NCI-H1105 treated with DMSO at 0.1 percent for 48 hours (cell line): ENCODE data around the gene TMEM132C.

Experiments
- DNase-seq: peaks from one replicate; lab custom pipeline; 2025; lab: John Stamatoyannopoulos, UW

The TMEM132C gene

GRCh38 chr12:128415036-128415560 lies 148.1 kb downstream of the TMEM132C start:
- no peak for DNase-seq

DNA sequence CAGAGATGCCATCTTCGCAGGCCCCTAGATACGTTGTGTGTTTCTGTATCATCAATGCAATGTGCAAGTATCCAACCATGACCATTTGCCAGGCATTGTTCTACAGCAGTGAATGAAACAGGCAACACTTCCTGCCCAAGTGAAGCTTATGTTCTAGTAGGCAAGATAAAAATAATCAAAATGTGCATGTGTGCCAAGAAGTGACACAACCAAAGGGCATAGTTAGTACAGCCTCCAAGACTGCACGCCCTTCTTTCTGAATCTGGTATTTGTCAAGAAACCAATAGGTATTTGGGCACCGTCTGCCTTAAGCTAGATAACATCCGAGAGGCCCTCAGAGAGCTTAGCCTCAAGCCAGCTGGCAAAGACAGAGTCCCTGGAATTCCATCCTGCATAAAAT lies 152.0 kb downstream of the TMEM132C start:
- no peak for DNase-seq

DNA sequence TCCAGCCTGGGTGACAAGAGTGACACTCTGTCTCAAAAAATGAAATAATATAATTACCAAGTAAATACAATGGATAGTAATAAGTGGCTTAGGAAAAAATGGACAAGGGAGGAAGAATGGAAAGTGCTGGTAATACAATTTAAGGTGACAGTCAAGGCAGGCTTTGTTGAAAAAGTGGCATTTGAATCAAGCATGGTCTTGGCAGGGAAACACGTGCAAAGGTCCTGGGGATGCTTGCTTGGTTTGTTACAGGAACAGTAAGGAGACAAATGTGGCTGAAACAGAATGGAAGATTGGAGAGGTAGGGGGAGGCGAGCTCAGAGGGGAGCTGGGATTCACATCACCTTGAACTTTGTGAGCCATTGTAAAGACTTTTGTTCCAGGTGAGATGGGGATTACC lies 153.2 kb downstream of the TMEM132C start:
- DNase-seq, result no peak

DNA sequence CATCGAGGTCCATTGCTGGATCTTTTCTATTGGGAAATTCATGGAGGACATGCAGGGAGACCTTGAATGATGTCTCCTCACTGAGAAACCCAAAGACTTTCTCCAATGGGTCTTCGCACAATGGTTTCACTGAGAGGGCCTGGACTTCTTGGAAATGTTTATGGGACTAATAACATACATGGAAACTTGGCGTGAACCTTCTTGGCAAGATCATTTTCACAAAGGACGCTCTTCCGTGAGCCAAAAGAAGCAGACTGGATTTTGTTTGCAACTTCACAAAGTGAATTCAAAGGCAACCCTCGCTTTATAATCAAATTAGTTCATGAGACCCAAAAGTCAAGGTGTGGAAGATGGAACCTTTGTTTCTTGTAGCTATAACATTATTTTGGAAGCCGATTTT lies 154.4 kb downstream of the TMEM132C start:
- DNase-seq, result no peak

- DNase-seq, result no peak
Measured at GRCh38 chr12:128423205-128423604, 156.2 kb downstream of the TMEM132C start.

- DNase-seq, result no peak
Measured at GRCh38 chr12:128424931-128425431, 158.0 kb downstream of the TMEM132C start.

DNA sequence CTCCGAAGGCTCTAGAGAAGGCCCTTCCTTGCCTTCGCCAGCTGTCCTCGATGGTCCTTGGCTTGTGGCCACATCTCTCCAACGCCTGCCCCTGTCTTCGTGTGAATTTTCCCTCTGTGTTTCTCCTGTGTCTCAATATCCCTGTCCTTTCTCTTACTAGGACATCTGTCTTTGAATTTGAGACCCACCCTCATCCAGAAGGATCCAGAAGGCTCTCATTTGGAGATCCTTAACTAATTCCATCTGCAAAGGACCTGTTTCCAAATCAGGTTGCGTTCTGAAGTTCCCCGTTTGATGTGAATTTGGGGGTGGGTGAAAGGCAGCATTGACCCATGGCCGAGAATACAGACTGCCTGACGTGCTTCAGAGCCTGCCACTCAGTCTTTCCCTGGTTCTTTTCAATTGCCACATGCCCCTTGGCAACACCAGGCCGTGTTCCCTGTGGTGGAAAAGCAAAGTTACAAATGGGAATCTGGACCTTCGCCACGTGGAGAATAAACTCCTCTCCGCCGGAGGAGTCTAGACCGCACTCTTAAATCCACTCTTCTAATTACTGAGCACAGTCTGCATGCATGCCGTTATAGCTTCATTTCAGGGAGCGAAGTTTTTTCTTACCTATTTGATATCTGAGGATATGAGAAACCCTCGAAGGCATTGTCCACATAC lies 158.8 kb downstream of the TMEM132C start:
- DNase-seq, result no peak

DNA sequence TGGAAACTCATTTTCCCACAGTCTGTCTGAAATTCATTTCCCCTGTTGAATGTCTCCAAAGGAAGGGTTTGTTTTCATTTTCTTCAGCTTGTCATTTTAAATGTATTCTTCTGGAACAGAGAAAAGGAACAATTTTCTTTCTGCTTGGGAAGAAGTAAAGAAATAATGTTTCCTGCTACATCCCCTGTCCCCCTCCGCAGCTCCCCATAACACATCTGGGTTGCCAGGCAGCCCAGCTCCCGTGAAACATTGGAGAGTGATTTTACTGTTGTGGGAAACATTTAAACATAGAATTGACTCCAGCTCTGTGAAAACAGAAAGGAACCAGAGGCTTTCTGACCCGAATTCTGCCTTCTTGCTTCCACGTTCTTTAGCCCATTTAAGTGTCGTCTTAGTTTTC lies 159.5 kb downstream of the TMEM132C start:
- DNase-seq, result no peak

GRCh38 chr12:128439796-128440195 lies 172.8 kb downstream of the TMEM132C start:
- no peak for DNase-seq

DNA sequence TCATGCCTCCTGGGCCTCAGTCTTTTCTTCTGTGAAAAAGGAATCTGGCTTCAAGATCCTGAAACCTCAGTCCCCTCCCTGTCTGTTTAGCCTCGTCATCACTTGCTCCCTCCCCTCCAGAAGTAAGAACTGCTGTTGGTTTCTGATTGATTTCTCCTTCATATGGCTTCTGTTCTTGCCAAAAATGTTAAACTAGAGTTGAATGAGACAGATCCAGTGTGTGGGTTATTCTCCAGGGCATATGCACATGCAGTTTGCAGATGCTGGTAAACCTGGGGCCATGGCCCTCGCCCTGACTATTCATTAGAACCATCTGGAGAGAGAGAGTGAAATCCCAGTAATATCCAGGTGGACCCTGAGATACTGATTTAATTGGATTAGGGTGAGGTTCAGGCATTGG lies 175.1 kb downstream of the TMEM132C start:
- no peak for DNase-seq

- no peak for DNase-seq
Measured at GRCh38 chr12:128444598-128444997, 177.6 kb downstream of the TMEM132C start.

DNA sequence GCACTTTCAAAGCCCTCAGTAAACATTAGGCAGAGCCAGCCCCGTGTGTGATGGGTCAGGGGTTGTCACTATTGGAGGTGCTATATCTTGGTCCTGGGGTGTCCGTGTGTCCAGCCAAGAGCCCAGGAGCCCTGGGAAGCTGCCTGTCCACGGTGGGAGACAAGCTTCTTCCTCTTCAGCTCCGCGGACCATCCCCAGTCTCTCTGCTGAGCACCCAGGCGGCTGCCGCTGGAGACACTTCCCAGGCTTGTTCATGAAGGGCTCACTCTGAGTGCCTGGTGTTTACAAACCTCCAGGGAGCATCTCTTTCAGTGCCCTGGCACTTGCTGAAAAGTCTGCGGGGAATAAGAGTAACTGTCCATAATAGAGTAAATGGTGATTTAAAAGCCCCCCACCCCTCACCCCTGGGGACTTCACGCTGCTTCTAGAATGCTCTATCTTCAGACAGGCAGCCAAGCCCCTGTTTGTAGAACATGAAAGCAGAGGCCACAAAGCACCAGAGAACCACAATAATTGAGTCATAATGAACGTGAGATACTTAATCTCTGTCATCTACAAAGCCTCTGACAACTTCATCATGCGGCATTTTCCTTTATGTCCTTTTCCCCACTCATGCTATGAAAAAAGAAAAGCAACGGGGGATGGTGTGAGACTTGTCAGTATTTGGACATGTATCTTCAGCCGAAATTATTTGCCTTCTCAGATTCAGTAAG lies 178.6 kb downstream of the TMEM132C start:
- no peak for DNase-seq

DNA sequence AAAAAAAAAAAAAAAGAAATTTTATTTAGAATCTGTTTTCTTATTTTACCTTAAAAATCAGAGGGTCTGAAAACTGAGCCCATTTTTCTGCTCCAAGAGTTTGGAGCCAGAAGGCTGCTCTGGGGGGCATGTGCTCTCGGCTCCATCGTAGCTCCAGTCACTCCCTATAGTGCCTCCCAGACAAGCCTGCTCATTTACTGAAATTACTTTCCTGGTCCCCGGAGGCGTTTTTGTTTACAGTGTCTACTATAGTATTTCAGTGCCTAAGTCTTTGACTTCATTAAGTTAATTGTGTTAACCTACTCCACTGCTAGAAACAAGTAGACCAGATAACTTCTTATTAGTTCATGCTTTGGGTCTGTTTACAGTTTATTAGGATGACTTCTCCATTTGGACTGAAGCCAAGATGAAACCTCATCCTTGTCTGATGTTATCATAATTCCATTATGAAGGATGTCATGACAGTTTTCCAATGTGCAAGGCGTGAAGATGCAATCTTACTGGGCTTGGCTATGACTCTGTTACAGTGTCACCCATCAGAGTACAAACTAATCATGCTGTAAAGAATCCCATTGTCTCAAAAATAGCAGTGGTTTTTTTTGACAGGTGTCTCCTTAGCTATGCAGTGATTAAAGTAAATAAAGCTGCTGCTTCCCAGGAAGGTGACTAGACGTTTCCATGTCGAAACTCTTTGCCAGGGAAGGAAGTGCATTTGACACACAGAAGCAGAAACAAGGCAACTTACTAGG lies 182.3 kb downstream of the TMEM132C start:
- peak; percentile 89 for DNase-seq

DNA sequence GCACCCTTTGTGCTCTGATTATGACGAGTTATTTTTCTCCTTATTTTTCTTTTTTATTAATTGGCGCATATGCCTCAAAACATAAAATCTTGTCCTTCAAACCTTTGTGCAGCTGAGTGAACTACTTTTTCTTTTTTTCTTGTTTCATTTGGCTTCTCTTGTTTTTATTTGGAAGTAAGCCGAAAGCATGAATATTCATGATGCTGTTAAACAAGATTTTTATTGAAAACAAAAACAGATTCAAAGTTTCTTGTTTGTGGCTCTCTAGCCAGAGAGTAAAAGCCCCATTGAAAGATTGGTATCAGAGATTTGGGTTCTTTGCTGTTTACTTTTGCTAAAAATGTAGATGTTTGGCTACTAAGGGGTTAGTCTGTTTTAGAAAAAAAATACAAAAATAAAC lies 183.8 kb downstream of the TMEM132C start:
- no peak for DNase-seq

GRCh38 chr12:128455851-128456250 lies 188.9 kb downstream of the TMEM132C start:
- DNase-seq, result no peak

GRCh38 chr12:128456922-128457321 lies 190.0 kb downstream of the TMEM132C start:
- DNase-seq, result no peak

GRCh38 chr12:128458301-128458974 lies 191.5 kb downstream of the TMEM132C start:
- no peak for DNase-seq

DNA sequence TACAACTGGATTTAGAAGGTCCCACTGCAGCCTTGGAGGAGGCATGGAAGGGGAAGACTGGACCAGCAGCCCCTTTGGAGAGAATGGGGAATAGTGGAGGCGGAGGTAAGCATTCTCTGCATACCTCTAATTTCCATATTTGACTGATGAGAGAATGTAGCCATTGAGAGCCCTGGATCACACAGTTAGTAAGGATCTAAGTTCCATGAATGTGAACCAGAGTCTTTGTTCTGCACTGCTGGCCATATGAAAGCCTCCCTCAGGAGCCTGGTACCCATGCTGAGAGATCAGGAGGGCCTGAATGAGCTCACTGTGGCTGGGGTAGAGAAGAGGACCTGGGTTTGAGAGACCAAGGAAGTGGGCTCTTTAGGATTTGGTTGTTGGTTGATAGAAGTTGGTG lies 192.1 kb downstream of the TMEM132C start:
- no peak for DNase-seq

DNA sequence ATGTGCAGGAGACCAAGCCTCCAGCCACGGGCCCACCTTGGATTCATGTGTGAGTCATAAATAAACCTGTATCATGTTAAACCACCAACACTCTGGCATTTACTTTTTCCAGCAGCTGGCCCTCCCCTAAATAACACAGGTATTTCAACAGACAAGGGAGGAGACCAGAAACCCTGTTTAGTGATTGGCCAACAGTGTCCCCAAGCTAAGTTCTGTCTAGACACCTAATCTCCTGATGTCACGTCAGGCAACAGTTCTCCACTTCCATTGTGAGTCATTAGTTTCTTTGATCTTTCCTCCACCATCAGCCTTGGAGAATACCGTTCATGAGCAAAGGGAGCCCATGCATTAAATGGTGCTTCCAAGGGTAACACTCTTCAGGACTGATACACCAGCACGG lies 196.9 kb downstream of the TMEM132C start:
- DNase-seq, result no peak

GRCh38 chr12:128467882-128468281 lies 200.9 kb downstream of the TMEM132C start:
- DNase-seq, result no peak

- no peak for DNase-seq
Measured at GRCh38 chr12:128468926-128469325, 202.0 kb downstream of the TMEM132C start.

GRCh38 chr12:128471491-128471890 lies 204.5 kb downstream of the TMEM132C start:
- DNase-seq, result no peak
